HG03108 (cell line): Measurements from ENCODE around the gene CBX1.
"Not testable (repeated sequence)": the region's sequence is repeated elsewhere in the genome, so short reads cannot be mapped to it uniquely, and the experiment has no call there.

Experiments
- ATAC-seq: cut with Tn5 transposase; IDR thresholded peaks from one replicate; pipeline ENCODE4 v1.9.1; 2021; ENCODE audit warnings: moderate library complexity; ENCODE audit not compliant: unreplicated experiment

Gene CBX1

GRCh38 chr17:48123776-48124388 is 22.6 kb upstream of the CBX1 start:
- no peak for ATAC-seq

- ATAC-seq = no peak
These were observed 21.8 kb upstream of the CBX1 start for GRCh38 chr17:48123111-48123510.

GRCh38 chr17:48122665-48123045 is 21.4 kb upstream of the CBX1 start:
- no peak for ATAC-seq

GRCh38 chr17:48121923-48122664 is 20.8 kb upstream of the CBX1 start:
- no peak for ATAC-seq

GRCh38 chr17:48113201-48113676 is 12.0 kb upstream of the CBX1 start:
- no peak for ATAC-seq

GRCh38 chr17:48111937-48112241 is 10.6 kb upstream of the CBX1 start:
- no peak for ATAC-seq

GRCh38 chr17:48110761-48111160 is 9.5 kb upstream of the CBX1 start:
- no peak for ATAC-seq

- peak; percentile 71 for ATAC-seq
These were observed 6.1 kb upstream of the CBX1 start, which contains the start of gene SNX11 for GRCh38 chr17:48107137-48108055. TSS of gene SNX11 (plus strand) at chr17:48107766. CDS start at chr17:48112044, 4,278 bp downstream.

GRCh38 chr17:48106802-48107136 is 5.5 kb upstream of the CBX1 start:
- ATAC-seq = no peak

GRCh38 chr17:48104440-48104839 is 3.2 kb upstream of the CBX1 start:
- no peak for ATAC-seq

GRCh38 chr17:48102798-48103715 is 1.8 kb upstream of the CBX1 start:
- no peak for ATAC-seq

GRCh38 chr17:48102043-48102750 is 919 bp upstream of the CBX1 start:
- no peak for ATAC-seq

GRCh38 chr17:48100591-48101011 is 677 bp downstream of the CBX1 start:
- no peak for ATAC-seq

- ATAC-seq = no peak
These were observed 1.1 kb downstream of the CBX1 start for GRCh38 chr17:48100160-48100559.

GRCh38 chr17:48095611-48096010 is 5.7 kb downstream of the CBX1 start:
- no peak for ATAC-seq

- ATAC-seq = no peak
These were observed 7.8 kb downstream of the CBX1 start for GRCh38 chr17:48093341-48094045.

GRCh38 chr17:48084932-48085331 is 16.3 kb downstream of the CBX1 start:
- ATAC-seq = no peak

- no peak for ATAC-seq
These were observed 19.4 kb downstream of the CBX1 start for GRCh38 chr17:48081858-48082257.

GRCh38 chr17:48077152-48077551 is 24.1 kb downstream of the CBX1 start:
- ATAC-seq = not testable (repeated sequence)
